ENCODE measurements around the gene SLC66A2. TPM values are rescaled to one million over a fixed set of nuclear protein-coding genes. Genes with fewer than 3 reads are reported as not detected.

The SLC66A2 gene
- total RNA-seq, 4 donors from 2014 or later: 93.5 to 193 (median 100) TPM

GRCh38 chr18:79888016-79888415, 63.4 kb downstream of the SLC66A2 start:
- H3K36me3 ChIP-seq: no peaks in the 10 kb centered on the region
- H3K4me1 ChIP-seq: no peaks in the 10 kb centered on the region
- intact Hi-C loops (cut with DNase I): no loop called here
- 87 to 95% methylated on average over 6 to 15 of the region's 16 CpGs for WGBS, 2 donors
- no peak overlapping the region for H3K4me3 ChIP-seq (replicated peaks in 1 of 3)
- H3K27ac ChIP-seq: no peak overlapping the region
- H3K9me3 ChIP-seq: no peaks in the 10 kb centered on the region
- H3K27me3 ChIP-seq: no peaks in the 10 kb centered on the region
- no peak for TF ChIP-seq CTCF (IDR thresholded peaks at IDR 0.05)
- TF ChIP-seq POLR2A (IDR thresholded peaks at IDR 0.05): no peak
- no peak for DNase-seq

GRCh38 chr18:79887181-79888000, 64.1 kb downstream of the SLC66A2 start:
- WGBS, 2 donors: 86 to 92% methylated on average over 12 to 19 of the region's 30 CpGs
- no peak for DNase-seq
- TF ChIP-seq CTCF (IDR thresholded peaks at IDR 0.05) (no peak), POLR2A (IDR thresholded peaks at IDR 0.05) (no peak)
- no peaks in the 10 kb centered on the region for H3K9me3 ChIP-seq
- intact Hi-C loops (cut with DNase I): no loop called here
- H3K27me3 ChIP-seq: no peaks in the 10 kb centered on the region
- no peak overlapping the region for H3K27ac ChIP-seq
- no peaks in the 10 kb centered on the region for H3K4me1 ChIP-seq
- no peaks in the 10 kb centered on the region for H3K36me3 ChIP-seq
- H3K4me3 ChIP-seq (replicated peaks in 1 of 3): no peak overlapping the region

GRCh38 chr18:79884963-79885728, 66.3 kb downstream of the SLC66A2 start:
- 87 to 95% methylated on average over 21 to 22 of the region's 25 CpGs for WGBS, 2 donors
- no peak for DNase-seq

DNA sequence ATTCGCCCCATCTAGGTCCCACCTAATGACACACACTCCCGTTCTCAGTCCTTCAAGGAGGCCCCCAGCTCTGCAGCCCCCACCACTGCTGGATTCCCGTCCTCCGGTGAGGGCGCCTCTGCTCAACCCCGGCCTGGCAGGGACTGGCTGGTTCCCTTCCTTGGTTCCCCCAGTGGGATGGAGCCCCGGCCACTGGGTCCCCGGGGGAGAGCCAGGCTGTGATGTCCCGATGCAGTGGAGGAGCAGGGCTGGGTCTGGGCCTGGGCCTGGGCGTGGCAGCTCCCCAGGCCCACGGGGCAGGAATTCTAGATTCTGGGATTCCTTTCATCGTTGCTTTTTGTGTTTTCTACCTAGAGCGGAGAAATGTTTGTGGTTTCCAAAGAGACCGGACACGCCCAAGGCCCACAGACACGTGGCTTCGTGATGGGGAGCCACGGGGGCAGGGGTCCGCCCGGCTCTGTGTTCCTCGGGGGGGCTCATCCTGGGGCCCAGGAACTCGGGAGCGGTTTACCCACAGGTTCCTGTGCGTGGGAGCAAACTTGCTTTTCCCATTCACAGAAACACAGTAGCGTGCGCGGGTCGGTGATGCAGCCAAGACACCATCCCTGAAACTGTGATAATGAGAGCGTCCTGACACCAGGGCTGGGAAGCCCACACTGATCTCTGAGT, 67.0 kb downstream of the SLC66A2 start:
- H3K27ac ChIP-seq: no peak overlapping the region
- H3K36me3 ChIP-seq: no peaks in the 10 kb centered on the region
- TF ChIP-seq POLR2A (IDR thresholded peaks at IDR 0.05): no peak
- no peak for TF ChIP-seq CTCF (IDR thresholded peaks at IDR 0.05)
- 87 to 89% methylated on average over 23 to 24 of the region's 29 CpGs for WGBS, 2 donors
- DNase-seq: no peak
- intact Hi-C loops (cut with DNase I): no loop called here
- no peaks in the 10 kb centered on the region for H3K9me3 ChIP-seq
- no peak overlapping the region for H3K4me3 ChIP-seq (replicated peaks in 1 of 3)
- no peaks in the 10 kb centered on the region for H3K4me1 ChIP-seq
- H3K27me3 ChIP-seq: no peaks in the 10 kb centered on the region

More at GRCh38 chr18:79884963-79885728, 66.3 kb downstream of the SLC66A2 start:
- H3K27me3 ChIP-seq: no peaks in the 10 kb centered on the region
- no peak overlapping the region for H3K4me3 ChIP-seq (replicated peaks in 1 of 3)
- no peaks in the 10 kb centered on the region for H3K4me1 ChIP-seq
- no peak overlapping the region for H3K27ac ChIP-seq
- no peaks in the 10 kb centered on the region for H3K36me3 ChIP-seq
- intact Hi-C loops (cut with DNase I): no loop called here
- TF ChIP-seq POLR2A (IDR thresholded peaks at IDR 0.05): no peak
- no peak for TF ChIP-seq CTCF (IDR thresholded peaks at IDR 0.05)
- H3K9me3 ChIP-seq: no peaks in the 10 kb centered on the region
